Neural progenitor cell (in vitro differentiated cells): Measurements from ENCODE around the gene APOB.

Experiments used
- EZH2 ChIP-seq: fragments of 200-600 bp; sonication (generic); IDR thresholded peaks from 2 replicates; pipeline ENCODE4 v1.6.1; 2017; ENCODE audit warnings: antibody characterized with exemption, mild to moderate bottlenecking, moderate library complexity
- EZH2phosphoT487 ChIP-seq: fragments of 200-600 bp; sonication (generic); IDR thresholded peaks from 2 replicates; pipeline ENCODE4 v1.6.1; 2017; ENCODE audit warnings: antibody characterized with exemption
- TF ChIP-seq, protein P1 (sequence below): fragments of 200-600 bp; sonication (generic); IDR thresholded peaks from 2 replicates; pipeline ENCODE4 v1.5.1; 2017; ENCODE audit warnings: antibody characterized with exemption, mild to moderate bottlenecking

DNA sequence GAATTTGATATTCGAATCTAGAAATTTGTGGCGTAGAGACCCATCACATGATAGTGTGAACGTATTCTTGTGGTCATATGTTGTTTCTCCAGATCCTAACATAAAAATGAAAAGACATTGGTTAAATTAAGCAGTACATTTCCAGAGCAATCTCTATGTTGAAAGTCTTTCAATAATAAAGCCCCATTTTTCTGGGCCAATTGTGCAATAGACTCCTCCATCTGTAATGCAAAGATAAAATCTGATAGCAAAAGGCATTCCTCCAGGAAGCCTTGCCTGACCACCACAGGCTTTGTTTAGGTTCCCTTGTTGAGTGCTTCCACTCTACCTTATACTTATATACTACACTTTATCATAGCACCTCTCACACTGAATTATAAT lies 31.3 kb downstream of the APOB start:
- TF ChIP-seq EZH2phosphoT487 (no peak), EZH2 (no peak)
- TF ChIP-seq, protein P1, sequence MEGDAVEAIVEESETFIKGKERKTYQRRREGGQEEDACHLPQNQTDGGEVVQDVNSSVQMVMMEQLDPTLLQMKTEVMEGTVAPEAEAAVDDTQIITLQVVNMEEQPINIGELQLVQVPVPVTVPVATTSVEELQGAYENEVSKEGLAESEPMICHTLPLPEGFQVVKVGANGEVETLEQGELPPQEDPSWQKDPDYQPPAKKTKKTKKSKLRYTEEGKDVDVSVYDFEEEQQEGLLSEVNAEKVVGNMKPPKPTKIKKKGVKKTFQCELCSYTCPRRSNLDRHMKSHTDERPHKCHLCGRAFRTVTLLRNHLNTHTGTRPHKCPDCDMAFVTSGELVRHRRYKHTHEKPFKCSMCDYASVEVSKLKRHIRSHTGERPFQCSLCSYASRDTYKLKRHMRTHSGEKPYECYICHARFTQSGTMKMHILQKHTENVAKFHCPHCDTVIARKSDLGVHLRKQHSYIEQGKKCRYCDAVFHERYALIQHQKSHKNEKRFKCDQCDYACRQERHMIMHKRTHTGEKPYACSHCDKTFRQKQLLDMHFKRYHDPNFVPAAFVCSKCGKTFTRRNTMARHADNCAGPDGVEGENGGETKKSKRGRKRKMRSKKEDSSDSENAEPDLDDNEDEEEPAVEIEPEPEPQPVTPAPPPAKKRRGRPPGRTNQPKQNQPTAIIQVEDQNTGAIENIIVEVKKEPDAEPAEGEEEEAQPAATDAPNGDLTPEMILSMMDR = no peak
